Measurements from ENCODE around the gene RAMP2. TPM values are rescaled to one million over a fixed set of nuclear protein-coding genes. Genes with fewer than 3 reads are reported as not detected.

RAMP2 gene
- total RNA-seq, 1 experiment from 2014 or later: 11.7 TPM

GRCh38 chr17:42792545-42792944, 31.5 kb downstream of the RAMP2 start:
- Mint-ChIP-seq H3K9me3 (no peaks in the 10 kb centered on the region), H3K27me3 (ENCODE audit: low read depth) (no peaks in the 10 kb centered on the region; the same call in 1 of the 2 replicates), H3K27ac (no peak overlapping the region; a peak in 1 of 7 replicates), H3K4me1 (peaks cover 1 to 2% of the 10 kb centered on the region in 2 experiments), H3K36me3 (ENCODE audit: insufficient read depth in 1 of 3, low read depth in 3 of 3) (peaks cover 3 to 19% (median 14%) of the 10 kb centered on the region in 3 experiments; a peak in 5 of 7 replicates), H3K4me3 (no peak overlapping the region)
- H3K23ac ChIP-seq (ENCODE audit: insufficient read length, low read depth, low read length): no peak overlapping the region
- H3K9ac ChIP-seq (ENCODE audit: extremely low read depth, insufficient read length, low read length): no peak overlapping the region
- no peak overlapping the region for H2BK12ac ChIP-seq (ENCODE audit: insufficient read length, low read depth, low read length)
- no peak overlapping the region for H3K27ac ChIP-seq (ENCODE audit: insufficient read length, low read depth, low read length)
- no peaks in the 10 kb centered on the region for H4K20me1 ChIP-seq (ENCODE audit: control insufficient read depth, insufficient read depth, insufficient read length)
- no peak overlapping the region for H3K18ac ChIP-seq (ENCODE audit: insufficient read length, low read depth, low read length)
- no peak overlapping the region for H3K14ac ChIP-seq (ENCODE audit: insufficient read depth, low read length)
- H2BK20ac ChIP-seq (ENCODE audit: low read depth, low read length, poor library complexity, severe bottlenecking): no peak overlapping the region
- H2AK5ac ChIP-seq (ENCODE audit: insufficient read length, low read length): no peak overlapping the region
- no peaks in the 10 kb centered on the region for H3K79me2 ChIP-seq (ENCODE audit: insufficient read depth, low read length)
- H3K27me3 ChIP-seq (ENCODE audit: insufficient read depth, low read length): no peaks in the 10 kb centered on the region
- no peaks in the 10 kb centered on the region for H3K23me2 ChIP-seq (ENCODE audit: insufficient read length, low read depth, low read length, poor library complexity, severe bottlenecking)
- H2BK15ac ChIP-seq (ENCODE audit: low read depth, low read length): no peak overlapping the region
- TF ChIP-seq CTCF (conservative IDR thresholded peaks at IDR 0.05): no peak
- no peak overlapping the region for H3T11ph ChIP-seq (ENCODE audit: low read length)
- H2BK120ac ChIP-seq (ENCODE audit: low read depth, low read length, poor library complexity, severe bottlenecking): no peak overlapping the region
- no peaks in the 10 kb centered on the region; the same call in 1 of the 2 replicates for H3K4me1 ChIP-seq (ENCODE audit: insufficient read depth, low read length)
- no peaks in the 10 kb centered on the region for H3K9me3 ChIP-seq (ENCODE audit: control insufficient read depth, low read depth, low read length)
- no peak overlapping the region for H2AFZ ChIP-seq (ENCODE audit: low read length)
- H4K5ac ChIP-seq (ENCODE audit: insufficient read length, low read depth, low read length): no peak overlapping the region
- no peak overlapping the region for H4K91ac ChIP-seq (ENCODE audit: insufficient read length, low read depth, low read length)
- DNase-seq: no peak
- no peak overlapping the region for H4K8ac ChIP-seq (replicated peaks; ENCODE audit: insufficient read length, low read depth, low read length)
- H3K4me2 ChIP-seq (ENCODE audit: insufficient read depth, insufficient read length, low read length): no peak overlapping the region
- no CpG with 5 or more reads among the region's 5 CpGs for WGBS (ENCODE audit: extremely low coverage, insufficient read length, low lambda C conversion rate)
- no peak overlapping the region for H2BK5ac ChIP-seq (ENCODE audit: insufficient read length, low read length)
- no peaks in the 10 kb centered on the region for H3K79me1 ChIP-seq (ENCODE audit: insufficient read depth, low read depth, low read length, poor library complexity, severe bottlenecking)
- no peak overlapping the region for H3K4ac ChIP-seq (ENCODE audit: low read depth, low read length)
- H3K56ac ChIP-seq (ENCODE audit: insufficient read length, low read depth, low read length): no peak overlapping the region

Measured in H9 (cell line).